Neural progenitor cell (in vitro differentiated cells): ENCODE results near the gene SMIM1. TPM values are rescaled to one million over a fixed set of nuclear protein-coding genes. Genes with fewer than 3 reads are reported as not detected.
"Not testable (repeated sequence)": the region's sequence is repeated elsewhere in the genome, so short reads cannot be mapped to it uniquely, and the experiment has no call there.

ENCODE experiments used
- DNase-seq: peaks from one replicate; pipeline ENCODE4 v3.0.0-alpha.2; 2016; ENCODE audit warnings: low spot score
- H2AFZ ChIP-seq: fragments of 200-600 bp; sonication (generic); replicated peaks from 2 replicates; pipeline ENCODE4 v1.6.1; 2016; ENCODE audit warnings: antibody characterized with exemption
- H3F3A ChIP-seq: fragments of 200-600 bp; sonication (generic); 2 replicates; pipeline ENCODE4 v1.6.1; 2016; ENCODE audit warnings: antibody characterized with exemption, low read depth
- H3K27ac ChIP-seq: fragments of 200-600 bp; sonication (generic); 2 replicates; pipeline ENCODE4 v1.5.1; 2016; ENCODE audit warnings: mild to moderate bottlenecking
- H3K27me3 ChIP-seq: fragments of 200-600 bp; sonication (generic); 2 replicates; pipeline ENCODE4 v1.6.1; 2016; ENCODE audit warnings: mild to moderate bottlenecking, moderate library complexity
- H3K36me3 ChIP-seq: fragments of 200-600 bp; sonication (generic); 2 replicates; pipeline ENCODE4 v1.5.1; 2016
- H3K4me1 ChIP-seq: fragments of 200-600 bp; sonication (generic); 2 replicates; pipeline ENCODE4 v1.6.1; 2016; ENCODE audit warnings: mixed run types
- H3K4me2 ChIP-seq: fragments of 200-600 bp; sonication (generic); 2 replicates; pipeline ENCODE4 v1.6.1; 2016
- H3K4me3 ChIP-seq: fragments of 200-600 bp; sonication (generic); 2 replicates; pipeline ENCODE4 v1.5.1; 2016
- H3K79me2 ChIP-seq: fragments of 200-600 bp; sonication (generic); 2 replicates; pipeline ENCODE4 v1.6.1; 2016; ENCODE audit warnings: low read depth
- H3K9ac ChIP-seq: fragments of 200-600 bp; sonication (generic); 2 replicates; pipeline ENCODE4 v1.6.1; 2016
- H3K9me3 ChIP-seq: fragments of 200-600 bp; sonication (generic); 2 replicates; pipeline ENCODE4 v1.5.1; 2016; ENCODE audit warnings: low read depth
- H4K20me1 ChIP-seq: fragments of 200-600 bp; sonication (generic); 2 replicates; pipeline ENCODE4 v1.6.1; 2016; ENCODE audit warnings: low read depth
- H3K27ac Mint-ChIP-seq: 3 replicates; pipeline ENCODE4 v1.8.0; 2021; ENCODE audit warnings: mixed read lengths
- H3K27me3 Mint-ChIP-seq: 2 replicates; pipeline ENCODE4 v1.8.0; 2022; ENCODE audit warnings: low read depth, mild to moderate bottlenecking, inconsistent platforms, moderate library complexity, mixed read lengths; ENCODE audit not compliant: insufficient read depth
- H3K36me3 Mint-ChIP-seq: 3 replicates; pipeline ENCODE4 v1.8.0; 2021; ENCODE audit warnings: mixed read lengths
- H3K4me1 Mint-ChIP-seq: 3 replicates; pipeline ENCODE4 v1.8.0; 2021; ENCODE audit warnings: mixed read lengths
- H3K4me3 Mint-ChIP-seq: 3 replicates; pipeline ENCODE4 v1.8.0; 2021; ENCODE audit warnings: mild to moderate bottlenecking, moderate library complexity, mixed read lengths
- H3K9me3 Mint-ChIP-seq: 3 replicates; pipeline ENCODE4 v1.8.0; 2020; ENCODE audit warnings: mixed read lengths
- CTCF ChIP-seq: fragments of 200-600 bp; sonication (generic); IDR thresholded peaks from 2 replicates; pipeline ENCODE4 v1.5.1; 2017; ENCODE audit warnings: antibody characterized with exemption, mild to moderate bottlenecking
- EZH2 ChIP-seq: fragments of 200-600 bp; sonication (generic); IDR thresholded peaks from 2 replicates; pipeline ENCODE4 v1.6.1; 2017; ENCODE audit warnings: antibody characterized with exemption, mild to moderate bottlenecking, moderate library complexity
- EZH2phosphoT487 ChIP-seq: fragments of 200-600 bp; sonication (generic); IDR thresholded peaks from 2 replicates; pipeline ENCODE4 v1.6.1; 2017; ENCODE audit warnings: antibody characterized with exemption
- total RNA-seq: library from RNA; depleted of rRNA; stranded (reverse); fragments of >200 nt; gene quantifications from 2 replicates; pipeline ENCODE4 v1.2.3, GENCODE V29; 2015; ENCODE audit warnings: low replicate concordance

SMIM1 gene
- total RNA-seq, 1 donor from 2014 or later = not detected

- no peak overlapping the region for H3K4me3 ChIP-seq
- DNase-seq = no peak
- H2AFZ ChIP-seq = no peak overlapping the region
- H3K4me1 ChIP-seq = no peaks in the 10 kb centered on the region
- H3K4me2 ChIP-seq = no peak overlapping the region
- H3K79me2 ChIP-seq = no peaks in the 10 kb centered on the region
- Mint-ChIP-seq H3K4me1 (peaks cover 11% of the 10 kb centered on the region), H3K36me3 (no peaks in the 10 kb centered on the region), H3K27ac (no peak overlapping the region), H3K9me3 (peaks cover 34% of the 10 kb centered on the region), H3K27me3 (peaks cover 14% of the 10 kb centered on the region), H3K4me3 (no peak overlapping the region)
- no peak overlapping the region for H3K27ac ChIP-seq
- peaks cover 4% of the 10 kb centered on the region for H3K27me3 ChIP-seq
- TF ChIP-seq CTCF (no peak), EZH2phosphoT487 (no peak), EZH2 (no peak)
- H3K9me3 ChIP-seq = no peaks in the 10 kb centered on the region
- no peaks in the 10 kb centered on the region for H3F3A ChIP-seq
- H4K20me1 ChIP-seq = no peaks in the 10 kb centered on the region
- H3K9ac ChIP-seq = no peak overlapping the region
- H3K36me3 ChIP-seq = no peaks in the 10 kb centered on the region
Observed at GRCh38 chr1:3805038-3805437, 32.5 kb downstream of the SMIM1 start.

- TF ChIP-seq CTCF (no peak), EZH2phosphoT487 (no peak), EZH2 (no peak)
- peaks cover 23% of the 10 kb centered on the region for H3K9me3 Mint-ChIP-seq
- no peaks in the 10 kb centered on the region for H3K9me3 ChIP-seq
- peaks cover 15% of the 10 kb centered on the region for H3K4me1 Mint-ChIP-seq
- no peaks in the 10 kb centered on the region for H3K36me3 Mint-ChIP-seq
- H3K27me3 Mint-ChIP-seq = peaks cover 12% of the 10 kb centered on the region
- no peak for DNase-seq
- no peak overlapping the region for H3K4me3 ChIP-seq
- H3K79me2 ChIP-seq = no peaks in the 10 kb centered on the region
- no peak overlapping the region for H3K27ac ChIP-seq
- H3K27ac Mint-ChIP-seq = no peak overlapping the region
- peaks cover 2% of the 10 kb centered on the region for H3K27me3 ChIP-seq
- no peak overlapping the region for H2AFZ ChIP-seq
- H3K4me3 Mint-ChIP-seq = no peak overlapping the region
- no peaks in the 10 kb centered on the region for H3K36me3 ChIP-seq
- no peak overlapping the region for H3K9ac ChIP-seq
- H4K20me1 ChIP-seq = no peaks in the 10 kb centered on the region
- H3F3A ChIP-seq = no peaks in the 10 kb centered on the region
- no peak overlapping the region for H3K4me2 ChIP-seq
- H3K4me1 ChIP-seq = no peaks in the 10 kb centered on the region
Observed at GRCh38 chr1:3807769-3808168, 35.2 kb downstream of the SMIM1 start.

GRCh38 chr1:3809680-3810079, 37.1 kb downstream of the SMIM1 start:
- Histone ChIP-seq H4K20me1 (no peaks in the 10 kb centered on the region), H3K4me1 (no peaks in the 10 kb centered on the region), H3K9me3 (no peaks in the 10 kb centered on the region), H3K4me3 (no peak overlapping the region), H3K9ac (no peak overlapping the region), H3K79me2 (no peaks in the 10 kb centered on the region), H3K27ac (no peak overlapping the region), H3F3A (no peaks in the 10 kb centered on the region), H2AFZ (no peak overlapping the region), H3K4me2 (no peak overlapping the region), H3K36me3 (no peaks in the 10 kb centered on the region), H3K27me3 (no peaks in the 10 kb centered on the region)
- peaks cover 8% of the 10 kb centered on the region for H3K27me3 Mint-ChIP-seq
- H3K4me3 Mint-ChIP-seq = no peak overlapping the region
- no peak for DNase-seq
- TF ChIP-seq CTCF (no peak), EZH2 (no peak), EZH2phosphoT487 (no peak)
- no peak overlapping the region for H3K27ac Mint-ChIP-seq
- H3K4me1 Mint-ChIP-seq = peaks cover 17% of the 10 kb centered on the region
- peaks cover 4% of the 10 kb centered on the region for H3K36me3 Mint-ChIP-seq
- peaks cover 23% of the 10 kb centered on the region for H3K9me3 Mint-ChIP-seq

GRCh38 chr1:3810149-3810761, 37.7 kb downstream of the SMIM1 start:
- H2AFZ ChIP-seq, H3K9me3 ChIP-seq, H4K20me1 ChIP-seq, H3K27me3 ChIP-seq, H3F3A ChIP-seq, H3K4me3 Mint-ChIP-seq, H3K4me2 ChIP-seq, DNase-seq, H3K27me3 Mint-ChIP-seq, H3K36me3 Mint-ChIP-seq, H3K4me1 ChIP-seq, H3K79me2 ChIP-seq, H3K4me3 ChIP-seq, H3K9ac ChIP-seq, H3K36me3 ChIP-seq, H3K27ac Mint-ChIP-seq, H3K27ac ChIP-seq: not testable (repeated sequence)
- Mint-ChIP-seq H3K9me3 (peaks cover 18% of the 10 kb centered on the region), H3K4me1 (peaks cover 15% of the 10 kb centered on the region)
